BJ (cell line): ENCODE data around the gene TKTL1. TPM values are rescaled to one million over a fixed set of nuclear protein-coding genes. Genes with fewer than 3 reads are reported as not detected.
"Not testable (repeated sequence)": the region's sequence is repeated elsewhere in the genome, so short reads cannot be mapped to it uniquely, and the experiment has no call there.

ENCODE experiments used
- CTCF ChIA-PET: fragments of 350-600 bp; formaldehyde crosslinking; extraction: SDS; loops from one replicate; lab custom pipeline; 2021; ENCODE audit warnings: antibody characterized with exemption, inconsistent platforms; lab: Yijun Ruan, JAX
- POLR2A ChIA-PET: fragments of 300-600 bp; sonication (Branson Sonifier 250); formaldehyde crosslinking; extraction: SDS; loops from one replicate; lab custom pipeline; 2021; ENCODE audit warnings: antibody characterized with exemption; lab: Charles Lee
- DNase-seq: peaks from one replicate; pipeline ENCODE4 v3.0.0-alpha.2; 2011; ENCODE audit warnings: low read depth
- H3K27me3 ChIP-seq: 2 replicates; pipeline ENCODE4 v1.6.0; 2011; ENCODE audit warnings: low read length; ENCODE audit not compliant: control insufficient read depth, insufficient read depth
- H3K36me3 ChIP-seq: 2 replicates; pipeline ENCODE4 v1.5.1; 2011; ENCODE audit warnings: low read length; ENCODE audit not compliant: control insufficient read depth, insufficient read depth
- H3K4me3 ChIP-seq: 2 replicates; pipeline ENCODE4 v1.5.1; 2011; ENCODE audit warnings: low read depth, mild to moderate bottlenecking, control low read depth, low read length
- CTCF ChIP-seq: IDR thresholded peaks from 2 replicates; pipeline ENCODE4 v1.5.1; 2011; ENCODE audit warnings: low read depth, mild to moderate bottlenecking, control low read depth, inconsistent platforms, low read length, moderate library complexity; ENCODE audit not compliant: insufficient read depth
- polyA plus RNA-seq: library from polyadenylated mRNA; depleted of rRNA; stranded (reverse); fragments of >200 nt; gene quantifications from 2 replicates; pipeline ENCODE4 v1.2.3, GENCODE V29; 2011

Gene TKTL1
- polyA plus RNA-seq, 1 experiment = not detected

GRCh38 chrX:154294791-154295574 is 612 bp upstream of the TKTL1 start, which contains the start of gene TEX28:
Gene TEX28, minus strand, starts transcription at chrX:154295124. Its CDS starts 3,007 bp downstream, at chrX:154292117.
- Histone ChIP-seq H3K36me3 (no peaks in the 10 kb centered on the region), H3K4me3 (no peak within 1 kb of the TSS), H3K27me3 (no peaks in the 10 kb centered on the region)
- ChIA-PET POLR2A (no interaction called here), CTCF (no interaction called here)
- DNase-seq = no peak
- no peak for TF ChIP-seq CTCF

GRCh38 chrX:154296731-154297130 is 1.1 kb downstream of the TKTL1 start:
- ChIA-PET POLR2A (interaction anchor here (0.5 kb wide), 1 partner anchor 609 kb away, joined by 9 read pairs; the partner anchor contains the start of gene SLC6A8), CTCF (no interaction called here)
- Histone ChIP-seq H3K4me3 (no peak overlapping the region), H3K27me3 (no peaks in the 10 kb centered on the region), H3K36me3 (no peaks in the 10 kb centered on the region)
- DNase-seq = no peak
- no peak for TF ChIP-seq CTCF

- DNase-seq = no peak
- CTCF ChIA-PET = interaction anchor here (1.2 kb wide), 1 partner anchor 9 kb away, joined by 3 read pairs; no protein-coding TSS in a partner anchor
- no peak overlapping the region for H3K4me3 ChIP-seq
Measured at GRCh38 chrX:154298312-154298711, 2.7 kb downstream of the TKTL1 start.

GRCh38 chrX:154300816-154301215 is 5.2 kb downstream of the TKTL1 start:
- no peak for TF ChIP-seq CTCF
- no peaks in the 10 kb centered on the region for H3K27me3 ChIP-seq
- H3K36me3 ChIP-seq = no peaks in the 10 kb centered on the region
- DNase-seq = no peak
- H3K4me3 ChIP-seq = no peak overlapping the region
- CTCF ChIA-PET = no interaction called here
- POLR2A ChIA-PET = no interaction called here

More at GRCh38 chrX:154298312-154298711, 2.7 kb downstream of the TKTL1 start:
- Histone ChIP-seq H3K36me3 (no peaks in the 10 kb centered on the region), H3K27me3 (no peaks in the 10 kb centered on the region)
- TF ChIP-seq CTCF = no peak
- POLR2A ChIA-PET = no interaction called here

- DNase-seq, H3K4me3 ChIP-seq, CTCF ChIA-PET, H3K27me3 ChIP-seq, POLR2A ChIA-PET, H3K36me3 ChIP-seq: not testable (repeated sequence)
Measured at GRCh38 chrX:154302998-154303397, 7.4 kb downstream of the TKTL1 start.
